ENCODE results near the gene ESYT2.

ESYT2 gene

GRCh38 chr7:158731761-158732160 lies 97.5 kb downstream of the ESYT2 start:
- TF ChIP-seq CTCF (IDR thresholded peaks at IDR 0.05; ENCODE audit: control insufficient read depth, insufficient read depth, low read depth, low read length, missing control alignments), result no peak
- no peak overlapping the region for H3K4me3 ChIP-seq (ENCODE audit: control insufficient read depth, low read depth, low read length)
- no peak for DNase-seq (ENCODE audit: low read depth)

GRCh38 chr7:158730383-158731346 lies 98.6 kb downstream of the ESYT2 start:
- no peak for TF ChIP-seq CTCF (IDR thresholded peaks at IDR 0.05; ENCODE audit: control insufficient read depth, insufficient read depth, low read depth, low read length, missing control alignments)
- DNase-seq (ENCODE audit: low read depth), result no peak
- no peak overlapping the region for H3K4me3 ChIP-seq (ENCODE audit: control insufficient read depth, low read depth, low read length)

- DNase-seq (ENCODE audit: low read depth), result no peak
- no peak for TF ChIP-seq CTCF (IDR thresholded peaks at IDR 0.05; ENCODE audit: control insufficient read depth, insufficient read depth, low read depth, low read length, missing control alignments)
- no peak overlapping the region for H3K4me3 ChIP-seq (ENCODE audit: control insufficient read depth, low read depth, low read length)
Observed at GRCh38 chr7:158729646-158730382, 99.5 kb downstream of the ESYT2 start.

GRCh38 chr7:158728911-158729645 lies 100.2 kb downstream of the ESYT2 start:
- no peak overlapping the region for H3K4me3 ChIP-seq (ENCODE audit: control insufficient read depth, low read depth, low read length)
- TF ChIP-seq CTCF (IDR thresholded peaks at IDR 0.05; ENCODE audit: control insufficient read depth, insufficient read depth, low read depth, low read length, missing control alignments), result no peak
- DNase-seq (ENCODE audit: low read depth), result no peak

- TF ChIP-seq CTCF (IDR thresholded peaks at IDR 0.05; ENCODE audit: control insufficient read depth, insufficient read depth, low read depth, low read length, missing control alignments), result no peak
- DNase-seq (ENCODE audit: low read depth), result no peak
- no peak overlapping the region for H3K4me3 ChIP-seq (ENCODE audit: control insufficient read depth, low read depth, low read length)
Observed at GRCh38 chr7:158727690-158728089, 101.6 kb downstream of the ESYT2 start.

GRCh38 chr7:158726277-158726807 lies 103.0 kb downstream of the ESYT2 start:
- H3K4me3 ChIP-seq (ENCODE audit: control insufficient read depth, low read depth, low read length), result no peak overlapping the region
- no peak for DNase-seq (ENCODE audit: low read depth)
- TF ChIP-seq CTCF (IDR thresholded peaks at IDR 0.05; ENCODE audit: control insufficient read depth, insufficient read depth, low read depth, low read length, missing control alignments), result no peak
